WTC11 (cell line): ENCODE data around the gene RCN2. TPM values are rescaled to one million over a fixed set of nuclear protein-coding genes. Genes with fewer than 3 reads are reported as not detected.
A peak's percentile ranks its signal among the peaks of the same experiment; 100 is the strongest.

Source experiments
- ATAC-seq: fragments of 200-7000 bp; cut with Tn5 transposase; 2 replicates; pipeline ENCODE4 v1.10.0; 2021; ENCODE audit warnings: mild to moderate bottlenecking, moderate library complexity
- CTCF ChIA-PET: fragments of 300-600 bp; sonication (Branson Sonifier 250); formaldehyde crosslinking; loops from one replicate; lab custom pipeline; 2021; ENCODE audit warnings: antibody characterized with exemption; lab: Charles Lee
- POLR2A ChIA-PET: fragments of 350-600 bp; sonication (Branson Sonifier 250); formaldehyde crosslinking; loops from one replicate; lab custom pipeline; 2021; ENCODE audit warnings: antibody characterized with exemption; lab: Charles Lee
- DNase-seq: peaks from one replicate; pipeline ENCODE4 v3.0.0; 2021; ENCODE audit warnings: low spot score
- H3K27ac Mint-ChIP-seq: 2 replicates; pipeline ENCODE4 v1.8.0; 2021; ENCODE audit warnings: mixed read lengths
- H3K27me3 Mint-ChIP-seq: 2 replicates; pipeline ENCODE4 v1.8.0; 2021; ENCODE audit warnings: low read depth, mild to moderate bottlenecking, moderate library complexity, mixed read lengths
- H3K36me3 Mint-ChIP-seq: 2 replicates; pipeline ENCODE4 v1.8.0; 2021; ENCODE audit warnings: mixed read lengths
- H3K4me1 Mint-ChIP-seq: 2 replicates; pipeline ENCODE4 v1.8.0; 2022; ENCODE audit warnings: mixed read lengths
- H3K4me3 Mint-ChIP-seq: 2 replicates; pipeline ENCODE4 v1.8.0; 2021; ENCODE audit warnings: mild to moderate bottlenecking, moderate library complexity, mixed read lengths
- H3K9me3 Mint-ChIP-seq: 2 replicates; pipeline ENCODE4 v1.8.0; 2021; ENCODE audit warnings: mixed read lengths
- ARID4B ChIP-seq: sonication (generic); formaldehyde crosslinking; IDR thresholded peaks from 2 replicates; pipeline ENCODE4 v1.8.0; 2023; ENCODE audit warnings: missing genetic modification reagents, mild to moderate bottlenecking, borderline replicate concordance
- E2F1 ChIP-seq: sonication (generic); formaldehyde crosslinking; IDR thresholded peaks from 2 replicates; pipeline ENCODE4 v1.8.0; 2022; ENCODE audit warnings: mild to moderate bottlenecking, missing genetic modification reagents
- FOXJ3 ChIP-seq: sonication (generic); formaldehyde crosslinking; IDR thresholded peaks from 2 replicates; pipeline ENCODE4 v1.9.0; 2021; ENCODE audit warnings: missing genetic modification reagents, mild to moderate bottlenecking, borderline replicate concordance
- GTF2I ChIP-seq: fragments of 250-450 bp; sonication (Bioruptor Pico); conservative IDR thresholded peaks from 2 replicates; pipeline ENCODE4 v1.4.0; 2021; ENCODE audit warnings: mild to moderate bottlenecking
- MLX ChIP-seq: sonication (generic); formaldehyde crosslinking; IDR thresholded peaks from 2 replicates; pipeline ENCODE4 v1.8.1; 2023; ENCODE audit warnings: mild to moderate bottlenecking, missing genetic modification reagents, moderate library complexity
- PRDM15 ChIP-seq: sonication (generic); formaldehyde crosslinking; IDR thresholded peaks from 2 replicates; pipeline ENCODE4 v1.8.0; 2022; ENCODE audit warnings: missing genetic modification reagents
- STAT6 ChIP-seq: sonication (generic); formaldehyde crosslinking; conservative IDR thresholded peaks from 2 replicates; pipeline ENCODE4 v1.8.1; 2023; ENCODE audit warnings: mild to moderate bottlenecking, low read depth, missing genetic modification reagents, moderate library complexity
- TEAD1 ChIP-seq: sonication (generic); formaldehyde crosslinking; IDR thresholded peaks from 2 replicates; pipeline ENCODE4 v1.8.0; 2022; ENCODE audit warnings: mild to moderate bottlenecking, missing genetic modification reagents
- USF2 ChIP-seq: sonication (generic); formaldehyde crosslinking; IDR thresholded peaks from 2 replicates; pipeline ENCODE4 v1.8.1; 2023; ENCODE audit warnings: mild to moderate bottlenecking, missing genetic modification reagents, moderate library complexity
- ZBTB43 ChIP-seq: sonication (generic); formaldehyde crosslinking; IDR thresholded peaks from 2 replicates; pipeline ENCODE4 v1.8.1; 2023; ENCODE audit warnings: mild to moderate bottlenecking, missing genetic modification reagents
- ZNF512 ChIP-seq: sonication (generic); formaldehyde crosslinking; IDR thresholded peaks from 2 replicates; pipeline ENCODE4 v1.8.1; 2022; ENCODE audit warnings: missing genetic modification reagents, borderline replicate concordance
- ZSCAN18 ChIP-seq: fragments of 250-450 bp; sonication (Bioruptor Pico); IDR thresholded peaks from 2 replicates; pipeline ENCODE4 v2.1.2; 2022; ENCODE audit warnings: mild to moderate bottlenecking, moderate library complexity
- total RNA-seq: library from RNA; stranded (reverse); gene quantifications from 3 replicates; pipeline ENCODE4 v1.2.3, GENCODE V29; 2021

RCN2 gene
- total RNA-seq, 1 experiment from 2014 or later = 112 TPM

- peak; percentile 86 for TF ChIP-seq ARID4B (CRISPR knock-in tag)
- no peak for TF ChIP-seq ZNF512 (CRISPR knock-in tag)
- TF ChIP-seq FOXJ3 (CRISPR knock-in tag) = 0 out of 2 replicates have a peak, but pooled peaks have one; percentile 53
- TF ChIP-seq E2F1 = peak; percentile 93
- TF ChIP-seq TEAD1 (CRISPR knock-in tag) = peak; percentile 97
- no peak for TF ChIP-seq ZSCAN18 (CRISPR knock-in tag)
- peak; percentile 85; the same call in 1 of the 2 replicates for TF ChIP-seq ZBTB43 (CRISPR knock-in tag)
Observed at GRCh38 chr15:76905013-76905839, 26.3 kb upstream of the RCN2 start, which contains the start of gene SCAPER (continued).

GRCh38 chr15:76905855-76906254 lies 25.7 kb upstream of the RCN2 start:
- Mint-ChIP-seq H3K27me3 (peaks cover 34% of the 10 kb centered on the region), H3K9me3 (peaks cover 5% of the 10 kb centered on the region; the same call in 1 of the 2 replicates), H3K27ac (no peak overlapping the region), H3K4me3 (peak overlapping the region; percentile 89), H3K4me1 (peaks cover 23% of the 10 kb centered on the region), H3K36me3 (peaks cover 5% of the 10 kb centered on the region; the same call in 1 of the 2 replicates)
- CTCF ChIA-PET = interaction anchor here (1.1 to 1.4 kb wide), 3 partner anchors 26 to 68 kb away, joined by 3 to 5 read pairs (median 3); partner anchors contain the start of gene RCN2
- ATAC-seq = 0 out of 2 replicates have a peak, but pooled peaks have one; percentile 3
- no peak for DNase-seq
- POLR2A ChIA-PET = interaction anchor here (0.8 to 0.9 kb wide), 2 partner anchors 26 to 570 kb away, joined by 3 to 8 read pairs; partner anchors contain the start of genes ISL2 and RCN2
- TF ChIP-seq ZBTB43 (CRISPR knock-in tag) (no peak), PRDM15 (CRISPR knock-in tag) (no peak), GTF2I (no peak), STAT6 (CRISPR knock-in tag) (no peak), USF2 (CRISPR knock-in tag) (no peak), MLX (CRISPR knock-in tag) (no peak)
